G401.6 (cell line): Measurements from ENCODE around the gene ZNF410.
"Not testable (repeated sequence)": the region's sequence is repeated elsewhere in the genome, so short reads cannot be mapped to it uniquely, and the experiment has no call there.

ENCODE experiments used
- FAIRE-seq: peaks from 2 replicates; lab custom pipeline; 2012; peaks lifted over from hg19 to GRCh38; lab: Jason Lieb, UNC

Gene ZNF410

DNA sequence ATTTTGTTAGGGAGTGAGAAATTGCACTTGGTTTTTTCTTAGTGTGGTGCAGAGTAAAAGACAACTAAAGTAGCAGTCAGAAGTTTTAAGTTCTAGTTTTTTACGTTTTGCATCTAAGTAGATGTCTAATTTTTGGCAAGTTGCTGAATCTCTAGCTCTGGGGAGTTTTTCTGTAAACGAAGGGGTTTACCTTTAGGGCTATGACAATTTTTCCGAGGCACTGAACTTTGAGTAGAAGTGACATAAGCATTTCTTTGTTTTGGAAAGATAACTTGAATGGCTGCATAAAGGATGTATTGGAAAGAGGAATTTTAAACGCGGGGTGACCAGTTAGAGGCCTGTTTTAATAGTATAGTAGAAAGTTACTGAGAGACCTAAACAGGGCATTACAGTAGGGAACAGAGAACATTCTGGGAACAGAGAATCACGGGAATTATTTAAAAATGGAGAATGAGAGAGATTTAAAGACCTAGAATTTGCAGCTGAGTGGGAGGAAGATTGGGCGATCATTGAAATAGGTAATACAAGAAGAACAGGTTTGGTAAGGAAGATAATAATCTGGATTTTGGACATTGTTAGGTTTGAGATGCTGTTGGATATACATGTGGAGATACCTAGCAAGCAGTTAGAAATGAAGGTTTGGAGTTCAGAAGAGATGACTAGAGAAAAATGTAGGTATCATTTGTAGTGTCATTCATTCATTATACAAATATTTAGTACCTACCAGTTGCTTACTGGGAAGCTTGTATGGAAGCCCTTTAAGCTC lies 1.2 kb downstream of the ZNF410 start:
- FAIRE-seq, result no peak

DNA sequence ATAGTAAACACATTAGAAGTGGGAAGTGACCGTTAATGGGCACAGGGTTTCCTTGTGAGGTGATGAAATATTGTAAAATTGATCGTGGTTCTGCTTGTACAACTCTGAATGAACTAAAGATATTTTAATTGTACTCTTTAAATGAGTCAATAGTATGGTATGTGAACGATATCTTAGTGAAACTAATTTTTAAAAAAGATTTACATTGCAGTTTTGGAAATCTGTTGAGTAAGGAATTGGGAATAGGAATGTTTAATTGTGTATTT lies 1.7 kb downstream of the ZNF410 start:
- FAIRE-seq, result peak; percentile 45

DNA sequence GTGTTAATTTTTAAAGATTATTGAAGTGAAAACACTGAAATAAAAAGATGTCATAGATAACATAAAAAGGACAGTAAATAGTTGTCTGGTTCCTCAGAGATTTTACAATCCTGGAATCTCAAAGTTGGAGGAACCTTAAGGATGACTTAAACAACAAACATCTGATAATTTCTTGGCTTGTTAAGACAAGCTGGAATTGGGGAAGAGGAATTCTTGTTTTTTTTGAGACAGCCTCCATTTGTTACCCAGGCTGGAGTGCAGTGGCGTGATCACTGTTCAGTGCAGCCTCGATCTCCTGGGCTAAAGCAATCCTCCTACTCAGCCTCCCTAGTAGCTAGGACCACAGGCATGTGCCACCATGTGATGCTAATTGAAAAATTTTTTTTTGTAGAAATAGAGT lies 2.3 kb downstream of the ZNF410 start:
- peak; percentile 55 for FAIRE-seq

DNA sequence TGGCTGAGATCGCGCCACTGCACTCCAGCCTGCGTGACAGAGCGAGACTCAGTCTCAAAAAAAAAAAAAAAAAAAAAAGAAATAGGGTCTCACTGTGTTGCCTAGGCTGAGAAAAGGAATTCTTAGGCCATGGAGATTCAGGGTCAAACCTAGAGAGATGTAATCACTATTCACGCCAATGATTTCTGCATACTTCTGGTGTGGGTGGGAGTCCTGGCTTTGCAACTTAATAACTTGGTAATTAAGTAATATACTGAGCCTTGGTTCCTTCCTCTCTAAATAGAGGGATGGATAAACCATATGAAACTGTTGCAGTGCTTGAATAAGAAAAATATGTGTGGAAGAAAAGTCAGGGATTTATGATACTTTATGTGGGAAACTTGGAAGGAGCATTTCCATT lies 2.7 kb downstream of the ZNF410 start:
- no peak for FAIRE-seq

DNA sequence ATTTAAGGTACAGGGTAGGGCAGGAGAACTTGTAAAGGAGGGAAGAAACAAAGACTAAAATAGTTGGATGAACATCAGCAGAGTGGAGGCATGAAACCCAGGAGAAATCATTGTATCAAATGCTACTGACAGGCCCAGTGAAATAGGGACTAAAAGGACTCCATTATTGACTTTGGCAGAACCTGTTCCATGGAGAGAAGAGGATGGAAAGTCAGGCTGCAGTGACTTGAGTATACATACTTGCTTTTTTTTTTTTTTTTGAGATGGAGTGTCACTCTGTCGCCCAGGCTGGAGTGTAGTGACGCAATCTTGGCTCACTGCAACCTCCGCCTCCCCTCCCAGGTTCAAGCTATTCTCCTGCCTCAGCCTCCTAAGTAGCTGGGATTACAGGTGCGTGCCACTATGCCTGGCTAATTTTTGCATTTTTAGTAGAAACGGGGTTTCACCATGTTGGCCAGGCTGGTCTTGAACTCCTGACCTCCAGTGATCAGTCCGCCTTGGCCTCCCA lies 7.6 kb downstream of the ZNF410 start:
- not testable (repeated sequence) for FAIRE-seq

DNA sequence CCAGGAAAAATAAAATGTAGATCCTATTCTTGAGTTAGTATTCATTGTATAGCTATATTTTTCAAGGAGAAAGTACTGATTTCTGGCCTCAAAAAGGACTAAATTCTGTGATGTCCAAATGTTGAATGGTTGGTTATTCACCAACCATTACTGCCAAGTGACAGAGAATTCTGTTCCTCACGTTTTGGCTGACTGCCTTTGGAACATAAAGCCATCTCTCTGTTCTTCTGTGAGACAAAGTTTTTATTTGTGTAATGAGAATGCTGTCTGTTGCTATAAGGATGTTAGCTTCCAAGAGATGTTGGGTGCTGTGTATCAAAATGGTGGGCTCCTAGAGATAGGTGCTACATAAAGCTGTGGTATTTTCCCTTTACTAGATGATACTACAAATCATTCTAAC lies 9.3 kb downstream of the ZNF410 start:
- no peak for FAIRE-seq

DNA sequence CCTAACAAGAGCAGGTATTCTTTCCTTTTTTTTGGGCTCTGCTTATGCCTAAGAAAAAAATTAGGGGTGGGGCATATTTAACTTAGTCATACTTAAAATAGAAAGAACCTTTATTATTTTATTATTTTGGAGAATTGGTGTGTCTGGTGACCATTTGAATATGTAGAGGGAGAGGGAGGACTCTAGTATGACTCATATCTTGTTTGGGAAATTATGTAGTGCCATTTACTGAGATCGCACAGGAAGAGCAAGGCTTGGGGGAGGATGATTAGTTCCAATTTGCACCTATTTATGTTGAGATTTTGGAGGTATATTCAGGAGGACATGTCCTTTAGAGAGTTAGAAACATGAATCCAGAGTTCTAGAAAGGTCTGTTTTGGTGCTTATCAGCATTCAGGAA lies 9.9 kb downstream of the ZNF410 start:
- FAIRE-seq, result no peak

DNA sequence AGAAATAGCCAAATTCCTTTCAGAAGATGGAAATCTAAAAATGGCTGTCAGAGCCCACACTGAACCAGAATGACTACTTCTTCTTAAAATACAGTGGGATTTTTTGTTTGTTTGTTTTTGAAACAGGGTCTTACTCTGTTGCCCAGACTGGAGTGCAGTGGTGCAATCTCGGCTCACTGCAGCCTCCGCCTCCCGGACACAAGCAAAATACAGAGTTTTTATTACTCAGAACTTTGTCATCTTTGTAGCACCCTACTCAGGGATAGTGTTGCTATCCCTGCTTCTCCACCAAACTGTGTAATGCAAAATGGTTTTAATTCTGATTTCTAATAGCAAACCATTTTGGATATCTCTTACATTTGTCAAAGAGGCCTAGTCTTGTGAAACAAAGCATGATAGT lies 16.4 kb downstream of the ZNF410 start:
- no peak for FAIRE-seq

DNA sequence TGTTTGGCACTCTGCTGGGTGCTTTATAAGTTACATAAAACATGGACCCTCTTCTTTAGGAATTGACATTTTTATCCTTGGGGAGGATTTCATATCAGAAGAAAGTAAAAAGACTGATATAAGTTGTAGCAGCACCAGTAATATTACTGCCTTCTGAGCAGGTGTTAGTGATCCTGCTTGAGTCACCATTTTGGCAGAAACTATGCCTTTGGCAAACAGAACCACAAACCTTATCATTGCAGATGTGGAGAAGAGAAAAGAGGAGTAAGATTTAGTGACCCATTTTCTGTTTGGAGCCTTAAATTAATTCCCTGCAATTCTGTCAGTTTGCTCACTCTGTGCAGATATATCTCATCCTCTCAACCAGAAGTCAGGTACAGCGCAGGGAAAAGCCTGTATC lies 23.0 kb downstream of the ZNF410 start:
- FAIRE-seq, result no peak

DNA sequence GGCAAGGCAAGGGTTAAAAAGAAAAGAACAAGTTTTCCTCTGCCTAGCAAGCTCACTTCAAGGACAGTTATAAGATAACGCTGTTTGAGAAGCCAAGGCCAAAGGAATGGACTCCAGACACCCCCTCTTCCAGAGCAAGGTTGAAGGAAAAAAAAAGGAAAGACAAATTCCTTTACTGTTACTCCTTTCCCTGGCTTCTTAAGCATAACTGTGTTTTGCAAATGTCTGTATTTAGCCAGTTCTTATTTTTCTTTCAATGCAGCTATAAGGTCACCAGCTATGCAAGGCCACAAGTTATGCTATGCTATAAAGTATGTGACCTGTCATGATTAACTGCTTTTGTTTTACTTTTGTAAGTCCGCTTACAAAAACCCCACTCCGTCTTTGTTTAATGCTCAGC lies 26.6 kb downstream of the ZNF410 start:
- no peak for FAIRE-seq

DNA sequence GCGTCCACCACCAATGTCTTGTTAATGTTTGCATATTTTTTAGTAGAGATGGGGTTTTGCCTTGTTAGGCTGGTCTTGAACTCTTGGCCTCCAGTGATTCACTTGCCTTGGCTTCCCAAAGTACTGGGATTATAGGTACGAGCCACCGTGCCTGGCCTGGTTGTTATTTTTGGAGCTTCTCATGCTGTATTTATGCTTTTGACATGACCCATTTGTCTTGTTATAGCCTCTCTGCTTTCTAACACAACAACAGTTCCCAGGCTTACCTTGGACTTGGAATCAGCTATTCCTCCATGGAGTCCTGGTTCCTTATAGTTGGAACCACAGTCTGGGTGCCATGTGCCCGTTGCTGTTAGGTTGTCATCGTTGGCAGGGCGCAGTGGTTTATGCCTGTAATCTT lies 29.7 kb downstream of the ZNF410 start:
- FAIRE-seq, result no peak

DNA sequence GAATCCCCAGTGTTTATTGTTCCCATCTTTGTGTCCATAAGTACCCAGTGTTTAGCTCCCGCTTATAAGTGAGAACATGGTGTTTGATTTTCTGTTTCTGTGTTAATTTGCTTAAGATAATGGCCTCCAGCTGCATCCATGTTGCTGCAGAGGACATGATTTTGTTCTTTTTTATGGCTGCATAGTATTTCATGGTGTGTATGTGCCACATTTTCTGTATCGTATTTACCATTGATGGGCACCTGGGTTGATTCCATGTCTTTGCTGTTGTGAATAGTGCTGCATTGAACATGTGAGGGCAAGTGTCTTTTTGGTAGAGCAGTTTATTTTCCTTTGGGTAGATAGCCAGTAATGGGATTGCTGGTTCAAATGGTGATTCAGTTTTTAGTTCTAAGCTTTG lies 32.8 kb downstream of the ZNF410 start:
- not testable (repeated sequence) for FAIRE-seq

DNA sequence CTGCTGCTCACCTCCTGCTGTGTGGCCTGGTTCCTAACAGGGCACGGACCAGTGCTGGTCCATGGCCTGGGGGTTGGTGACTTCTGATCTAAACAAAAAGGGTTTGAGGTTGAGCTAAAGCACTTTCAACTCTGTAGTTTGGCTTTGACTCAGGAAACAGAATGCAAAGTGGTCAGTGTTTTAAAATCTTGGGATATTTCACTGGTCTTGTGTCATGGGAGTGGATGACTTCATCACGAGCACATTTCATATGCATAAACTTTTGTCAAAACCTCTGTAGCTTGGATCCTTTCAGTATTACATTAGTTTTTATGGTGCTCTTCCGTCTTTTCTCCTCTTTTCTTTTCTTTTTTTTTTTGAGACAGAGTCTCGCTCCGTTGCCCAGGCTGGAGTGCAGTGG lies 37.7 kb downstream of the ZNF410 start:
- no peak for FAIRE-seq

DNA sequence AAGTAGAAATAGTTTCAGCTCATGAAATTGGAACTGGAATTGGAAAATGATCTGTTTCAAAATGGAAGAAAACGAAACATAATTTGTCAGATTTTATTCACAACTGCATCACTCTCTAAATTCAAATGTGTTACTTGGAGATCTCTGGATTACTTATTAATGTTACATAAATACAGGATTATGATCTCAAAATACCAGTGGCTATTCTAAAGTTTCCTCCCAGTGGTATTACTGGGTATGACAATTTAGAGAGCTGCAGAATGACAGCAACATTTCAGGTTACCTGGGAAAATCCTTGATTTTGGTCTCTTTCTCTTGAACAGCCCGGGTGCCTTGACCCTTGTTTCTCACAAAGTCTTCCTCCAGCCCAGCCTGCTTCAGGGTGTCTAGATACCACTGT lies 49.0 kb downstream of the ZNF410 start:
- FAIRE-seq, result peak; percentile 63

DNA sequence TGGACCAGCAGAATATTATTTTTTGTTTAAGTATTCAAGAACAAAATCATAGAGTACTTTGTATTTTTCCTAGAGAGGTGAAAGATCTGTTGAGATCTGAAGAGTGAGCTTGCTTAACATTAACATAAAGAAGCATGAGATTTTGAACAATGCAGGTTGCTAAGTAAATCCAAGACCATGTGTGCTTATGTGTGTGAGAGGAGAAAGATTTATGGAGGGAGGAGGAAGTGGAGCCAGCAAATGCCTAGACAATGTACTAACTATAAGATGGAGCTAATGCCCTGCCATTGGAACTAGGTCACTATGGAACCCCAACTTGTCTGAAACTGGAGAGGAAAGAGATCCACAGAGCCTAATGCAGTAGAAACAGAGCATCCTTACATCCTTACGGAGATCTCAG lies 49.9 kb downstream of the ZNF410 start:
- FAIRE-seq, result no peak

DNA sequence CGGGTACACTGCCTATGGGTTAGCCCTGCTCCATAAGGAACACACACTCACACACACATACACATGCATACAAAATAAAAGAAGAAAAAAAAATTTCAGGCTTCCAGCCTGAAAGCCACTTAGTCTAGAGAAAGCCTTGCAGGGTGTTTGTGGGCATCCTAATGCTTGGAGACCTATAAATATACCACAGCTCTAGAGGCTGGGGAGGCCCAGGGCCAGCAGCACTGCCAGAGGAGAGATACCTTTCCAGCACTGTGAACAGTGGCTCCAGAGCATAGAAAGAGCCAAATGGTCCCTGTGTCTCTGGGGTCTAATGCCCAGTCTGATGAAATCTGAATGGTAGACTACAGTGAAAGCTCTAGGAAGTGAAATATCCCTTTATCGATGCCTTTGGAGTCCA lies 50.4 kb downstream of the ZNF410 start:
- FAIRE-seq, result no peak

DNA sequence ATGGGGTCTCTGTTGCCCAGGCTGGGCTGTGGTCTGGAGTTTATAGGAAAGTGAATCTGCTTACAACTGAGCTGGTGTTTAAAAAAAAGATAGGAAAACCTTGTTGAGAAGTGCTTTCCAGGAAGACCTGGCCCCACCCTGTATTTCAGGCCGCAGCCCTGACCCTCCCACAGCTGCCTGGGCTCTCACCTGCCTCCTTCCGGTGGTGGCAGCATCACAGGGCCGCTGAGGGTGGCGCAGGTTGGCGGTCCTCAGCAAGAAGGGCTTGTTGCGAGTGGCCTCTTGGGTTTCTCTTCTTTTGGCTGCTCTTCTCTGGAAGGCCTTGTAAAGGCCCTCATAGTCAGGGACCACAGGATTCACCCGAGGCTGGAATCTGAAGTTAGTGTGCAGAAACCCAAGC lies 55.5 kb downstream of the ZNF410 start:
- no peak for FAIRE-seq

DNA sequence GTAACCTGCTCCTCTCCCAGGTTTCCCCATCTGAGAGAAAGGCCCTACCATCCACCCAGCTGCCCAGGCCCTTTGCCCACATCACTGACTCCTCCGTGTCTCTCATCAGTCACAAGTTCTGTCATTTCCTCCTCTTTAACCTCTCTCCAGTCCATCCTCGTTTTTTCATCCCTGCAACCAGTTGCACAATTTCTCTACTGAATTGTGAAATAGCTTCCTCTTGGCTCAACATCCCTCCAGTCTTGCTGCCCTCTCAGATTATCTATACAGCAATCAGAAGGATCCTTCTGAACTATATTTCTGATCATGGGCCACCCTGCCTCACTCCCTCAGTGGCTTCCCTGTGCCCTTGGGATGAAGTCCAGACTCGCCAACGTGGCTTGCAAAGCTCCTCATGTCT lies 56.4 kb downstream of the ZNF410 start:
- no peak for FAIRE-seq

DNA sequence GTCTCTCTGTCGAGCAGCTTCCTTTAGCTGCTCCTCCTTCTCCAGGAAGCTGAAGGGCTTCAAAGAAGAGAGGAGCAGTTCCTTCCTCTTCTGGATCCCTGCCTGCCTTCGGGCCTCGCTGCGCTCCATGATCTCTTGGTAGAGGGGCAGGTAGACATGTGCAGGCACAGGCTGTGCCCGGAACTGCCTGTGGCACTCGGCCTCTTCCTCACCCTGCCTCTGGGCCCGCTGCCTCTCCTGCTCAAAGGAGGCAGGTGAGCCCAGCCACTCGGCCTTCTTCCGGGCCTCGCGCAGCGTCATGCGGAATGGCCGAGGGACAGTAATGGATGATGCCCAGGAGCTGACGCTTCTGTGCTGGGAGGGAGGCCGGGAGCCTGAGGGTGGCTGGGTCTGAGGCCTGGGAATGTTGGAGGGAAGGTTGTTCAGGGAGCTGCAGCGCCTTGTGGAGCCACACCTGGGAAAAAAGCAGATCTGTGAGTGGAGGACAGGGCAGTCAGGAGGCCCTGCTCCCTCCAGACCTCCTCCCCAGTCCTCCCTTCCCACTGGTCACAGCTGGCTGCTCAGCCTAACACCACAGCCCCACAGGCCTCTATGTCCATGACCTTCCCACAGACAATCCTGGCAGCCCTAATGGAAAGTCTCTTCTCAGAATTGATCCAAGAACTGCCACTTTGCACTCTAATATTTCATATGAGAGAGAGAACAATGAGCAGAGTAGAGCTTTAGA lies 57.9 kb downstream of the ZNF410 start:
- no peak for FAIRE-seq

DNA sequence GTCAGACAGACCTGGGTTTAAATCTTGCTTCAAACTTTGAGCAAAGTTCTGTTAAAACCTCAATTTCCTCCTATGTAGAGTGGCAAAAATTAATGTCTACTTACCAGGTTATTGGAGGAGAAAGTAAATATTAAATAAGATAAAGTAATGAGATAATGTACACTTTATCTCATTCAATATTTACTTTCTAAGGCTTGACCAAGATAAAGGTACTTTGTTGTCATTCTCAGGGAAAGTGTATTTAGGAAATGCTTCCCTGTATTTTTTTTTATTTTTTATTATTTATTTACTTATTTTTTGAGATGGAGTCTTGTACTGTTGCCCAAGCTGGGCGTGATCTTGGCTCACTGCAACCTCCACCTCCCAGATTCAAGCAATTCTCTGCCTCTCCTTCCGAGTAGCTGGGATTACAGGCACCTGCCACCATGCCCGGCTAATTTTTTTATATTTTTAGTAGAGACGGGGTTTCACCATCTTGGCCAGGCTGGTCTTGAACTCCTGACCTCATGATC lies 58.6 kb downstream of the ZNF410 start:
- FAIRE-seq, result no peak

DNA sequence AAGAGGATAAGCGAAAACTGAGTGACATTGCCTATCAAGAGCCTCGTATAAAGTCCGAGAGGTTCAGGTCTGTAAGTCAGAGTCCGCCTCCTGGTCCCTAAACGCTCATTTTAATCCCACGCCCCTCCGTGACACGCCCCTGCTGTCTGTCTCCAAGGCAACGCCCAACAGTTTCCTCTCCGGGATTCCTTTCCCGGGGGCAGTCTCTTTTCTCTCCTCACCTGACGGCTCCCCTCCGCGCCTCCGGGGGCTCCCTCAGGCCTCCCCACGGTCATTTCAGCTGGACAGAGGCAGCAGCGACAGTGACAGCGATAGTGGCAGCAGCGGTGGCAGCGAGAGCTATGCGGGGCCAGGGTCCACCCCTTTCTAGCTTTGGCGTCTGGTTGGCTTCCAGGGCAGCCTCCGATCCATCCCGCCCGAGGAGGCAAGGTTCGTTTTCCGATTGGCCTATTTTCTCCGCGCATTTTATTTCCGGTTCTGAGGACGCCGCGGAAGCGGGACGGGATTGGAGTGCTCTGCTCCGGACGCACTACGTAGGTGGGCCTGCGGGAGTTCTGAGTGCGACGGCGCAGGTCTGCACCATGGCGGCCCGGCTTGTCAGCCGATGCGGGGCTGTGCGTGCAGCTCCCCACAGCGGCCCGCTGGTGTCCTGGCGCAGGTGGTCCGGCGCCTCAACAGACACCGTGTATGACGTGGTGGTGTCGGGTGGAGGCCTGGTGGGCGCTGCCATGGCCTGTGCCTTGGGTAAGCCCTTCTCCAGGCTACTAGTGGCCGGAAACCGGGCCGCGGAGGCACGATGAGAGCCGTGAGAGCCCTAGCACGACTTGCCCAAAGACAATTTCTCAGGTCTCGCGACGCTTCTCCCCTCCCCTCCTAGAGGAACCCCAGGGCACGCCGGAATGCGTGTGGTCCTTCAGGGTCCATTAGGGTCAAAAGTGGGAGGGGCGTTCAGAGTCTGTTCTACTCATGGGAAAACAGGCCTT lies 63.4 kb downstream of the ZNF410 start, which contains the start of the genes COQ6 and FAM161B:
TSS of gene COQ6 (plus strand) at position 551 of the 983 bp plus-strand sequence. CDS start at position 582, 31 bp downstream.
TSS of gene FAM161B (minus strand) at position 343 of the 983 bp plus-strand sequence. CDS start at position 275, 68 bp downstream.
- peak; percentile 94 for FAIRE-seq

DNA sequence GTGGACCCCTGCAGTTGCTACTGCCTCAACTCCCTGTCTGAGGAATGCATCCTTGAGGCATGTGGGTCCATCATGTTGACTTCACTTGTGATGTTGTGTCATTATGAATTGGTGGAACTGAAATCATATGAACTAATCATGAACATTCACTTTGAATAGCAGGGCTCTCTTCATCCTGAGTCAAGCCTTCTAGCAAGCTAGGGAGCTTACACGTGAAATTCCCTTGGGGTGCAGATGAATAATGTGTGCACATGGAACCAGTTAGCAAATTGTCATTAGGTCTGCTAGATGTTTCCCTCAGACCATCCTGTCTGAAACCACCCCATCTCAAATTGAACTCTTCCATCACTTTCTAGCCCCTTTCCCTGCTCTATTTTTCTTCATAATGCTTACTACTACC lies 67.1 kb downstream of the ZNF410 start:
- no peak for FAIRE-seq
